K562 (cell line): ENCODE data around the gene MGP. TPM values are rescaled to one million over a fixed set of nuclear protein-coding genes. Genes with fewer than 3 reads are reported as not detected.

Experiments
- ATAC-seq: fragments of 200-7000 bp; cut with Tn5 transposase; 3 replicates; pipeline ENCODE4 v1.9.1; 2020; ENCODE audit warnings: moderate library complexity
- BruUV-seq: library from RNA; stranded (reverse); fragments of 400-500 nt; replicated peaks from 2 replicates; lab custom pipeline; 2021; lab: Mats Ljungman, UMichigan
- CTCF ChIA-PET: fragments of 300-600 bp; formaldehyde crosslinking; extraction: SDS; loops from one replicate; lab custom pipeline; 2021; ENCODE audit warnings: low intra/inter-chr PET ratio; lab: Yijun Ruan, JAX
- POLR2A ChIA-PET: fragments of 300-600, 350-650 bp; sonication (Branson Sonifier 250); formaldehyde crosslinking; extraction: SDS; loops from one replicate; lab custom pipeline; 2021; ENCODE audit warnings: antibody characterized with exemption, inconsistent platforms; lab: Yijun Ruan, JAX
- DNase-seq, 4 experiments: peaks; one replicate each; pipeline versions ENCODE4 v3.0.0 to v3.0.0-alpha.2; 2011 to 2018; ENCODE audit warnings: low spot score in 3 of 4, mixed read lengths in 3 of 4; ENCODE audit errors: extremely low read depth in 1 of 4
- FAIRE-seq: peaks from 2 replicates; lab custom pipeline; 2011; peaks lifted over from hg19 to GRCh38; lab: Jason Lieb, UNC
- H2AFZ ChIP-seq: 2 replicates; pipeline ENCODE4 v1.6.0; 2011; ENCODE audit warnings: low read depth, low read length, control low read depth, inconsistent platforms
- H3K27ac ChIP-seq: fragments of 200-600 bp; 3 replicates; pipeline ENCODE4 v1.8.0; 2011; ENCODE audit warnings: low read depth, mild to moderate bottlenecking, control low read depth, inconsistent platforms, low read length, moderate library complexity, mixed read lengths; ENCODE audit errors: extremely low read depth
- H3K27me3 ChIP-seq, 2 experiments: fragments of 300-600 bp in 1 of 2; 2 replicates in 1 of 2; 3 replicates in 1 of 2; pipeline versions ENCODE4 v1.6.0 to v1.8.0; 2011; ENCODE audit warnings: inconsistent platforms in 2 of 2, low read length in 2 of 2, mild to moderate bottlenecking in 1 of 2, mixed read lengths in 1 of 2, moderate library complexity in 1 of 2; ENCODE audit not compliant: control insufficient read depth in 2 of 2, insufficient read depth in 2 of 2
- H3K36me3 ChIP-seq: fragments of 300-600 bp; 3 replicates; pipeline ENCODE4 v1.8.0; 2011; ENCODE audit warnings: mild to moderate bottlenecking, low read length, inconsistent platforms; ENCODE audit not compliant: control insufficient read depth, insufficient read depth
- H3K4me1 ChIP-seq, 2 experiments: fragments of 200-600 bp in 1 of 2; replicated peaks in 1 of 2; 2 replicates in 1 of 2; 3 replicates in 1 of 2; pipeline versions ENCODE4 v1.5.1 to v1.8.0; 2011; ENCODE audit warnings: inconsistent platforms in 2 of 2, low read length in 2 of 2, mild to moderate bottlenecking in 1 of 2, mixed read lengths in 1 of 2, moderate library complexity in 1 of 2; ENCODE audit not compliant: control insufficient read depth in 2 of 2, insufficient read depth in 2 of 2
- H3K4me2 ChIP-seq: 2 replicates; pipeline ENCODE4 v1.6.1; 2011; ENCODE audit warnings: low read length, control low read depth, inconsistent platforms, mixed read lengths; ENCODE audit not compliant: insufficient read depth
- H3K4me3 ChIP-seq: fragments of 200-600 bp; sonication (generic), shearing (Covaris generic); 2 replicates; pipeline ENCODE4 v1.5.1; 2016; ENCODE audit warnings: control low read depth, inconsistent platforms
- H3K79me2 ChIP-seq: fragments of 200-600 bp; 3 replicates; pipeline ENCODE4 v1.8.0; 2011; ENCODE audit warnings: low read length, inconsistent platforms; ENCODE audit not compliant: control insufficient read depth, insufficient read depth
- H3K9ac ChIP-seq, 2 experiments: 2 replicates each; pipeline versions ENCODE4 v1.6.0 to v1.6.1; 2011; ENCODE audit warnings: low read depth in 2 of 2, low read length in 2 of 2, control low read depth in 1 of 2, inconsistent platforms in 1 of 2, mild to moderate bottlenecking in 1 of 2, mixed read lengths in 1 of 2; ENCODE audit not compliant: insufficient read depth in 1 of 2
- H3K9me1 ChIP-seq: one replicate; pipeline ENCODE4 v1.6.0; 2011; ENCODE audit warnings: inconsistent platforms, mild to moderate bottlenecking, low read length, moderate library complexity; ENCODE audit not compliant: control insufficient read depth, insufficient read depth
- H3K9me3 ChIP-seq: replicated peaks from 2 replicates; pipeline ENCODE4 v1.5.1; 2011; ENCODE audit warnings: low read depth, low read length, inconsistent platforms; ENCODE audit not compliant: control insufficient read depth, insufficient read depth
- H4K20me1 ChIP-seq: replicated peaks from 2 replicates; pipeline ENCODE4 v1.6.1; 2011; ENCODE audit warnings: low read length, inconsistent platforms, mixed read lengths; ENCODE audit not compliant: control insufficient read depth, insufficient read depth
- BDP1 ChIP-seq: IDR thresholded peaks from 3 replicates; pipeline ENCODE4 v1.6.1; 2011; ENCODE audit not compliant: insufficient read length, insufficient read depth
- CEBPB ChIP-seq: fragments of 450-650 bp; IDR thresholded peaks from 2 replicates; pipeline ENCODE4 v1.6.1; 2016; ENCODE audit warnings: missing genetic modification characterization, missing compliant biosample characterization
- ELF2 ChIP-seq: fragments of 250-450 bp; sonication (Bioruptor Pico); IDR thresholded peaks from 2 replicates; pipeline ENCODE4 v1.5.0; 2021; ENCODE audit warnings: mild to moderate bottlenecking
- HDAC6 ChIP-seq: IDR thresholded peaks from 2 replicates; pipeline ENCODE4 v1.6.1; 2012; ENCODE audit warnings: low read depth, mild to moderate bottlenecking, control low read depth, inconsistent platforms, low read length, moderate library complexity
- HNRNPH1 ChIP-seq: fragments of 200-400 bp; formaldehyde crosslinking; optimal IDR thresholded peaks from 2 replicates; pipeline ENCODE3; 2017; ENCODE audit warnings: low read depth, mild to moderate bottlenecking, low read length, moderate library complexity
- JUN ChIP-seq, 2 experiments: sonication (generic) in 1 of 2; formaldehyde crosslinking in 1 of 2; IDR thresholded peaks; 2 replicates each; pipeline versions ENCODE4 v1.6.1 to v1.8.0; 2012 to 2022; ENCODE audit warnings: borderline replicate concordance in 2 of 2, mild to moderate bottlenecking in 2 of 2, improper control_type of control experiment in 1 of 2, low read depth in 1 of 2, low read length in 1 of 2, missing genetic modification reagents in 1 of 2
- KLF13 ChIP-seq: fragments of 450-650 bp; IDR thresholded peaks from 2 replicates; pipeline ENCODE4 v1.6.1; 2016; ENCODE audit warnings: missing genetic modification characterization, low read depth, mild to moderate bottlenecking, missing compliant biosample characterization, moderate library complexity, borderline replicate concordance
- NCOA2 ChIP-seq, 2 experiments: fragments of 450-650 bp; IDR thresholded peaks; 2 replicates each; pipeline ENCODE4 v1.6.1; 2018; ENCODE audit warnings: mild to moderate bottlenecking in 2 of 2, moderate library complexity in 1 of 2; ENCODE audit not compliant: partially characterized antibody in 2 of 2
- NFATC3 ChIP-seq: fragments of 450-650 bp; IDR thresholded peaks from 2 replicates; pipeline ENCODE4 v1.6.1; 2017; ENCODE audit warnings: mild to moderate bottlenecking
- PYGO2 ChIP-seq: fragments of 450-650 bp; IDR thresholded peaks from 2 replicates; pipeline ENCODE4 v1.6.1; 2016; ENCODE audit warnings: mild to moderate bottlenecking, missing genetic modification characterization, moderate library complexity, missing compliant biosample characterization
- SMARCA4 ChIP-seq: fragments of 450-650 bp; IDR thresholded peaks from 2 replicates; pipeline ENCODE4 v1.6.1; 2016
- TGIF2 ChIP-seq: sonication (generic); formaldehyde crosslinking; IDR thresholded peaks from 2 replicates; pipeline ENCODE4 v1.8.1; 2022; ENCODE audit warnings: mild to moderate bottlenecking, missing genetic modification reagents, moderate library complexity
- THAP7 ChIP-seq: fragments of 250-450 bp; sonication (Bioruptor Pico); IDR thresholded peaks from 2 replicates; pipeline ENCODE4 v1.5.0; 2021
- ZMIZ1 ChIP-seq, 2 experiments: fragments of 150-350 bp in 1 of 2; IDR thresholded peaks; 2 replicates each; pipeline ENCODE4 v1.6.1; 2012 to 2016; ENCODE audit warnings: low read depth in 2 of 2, low read length in 2 of 2, mild to moderate bottlenecking in 1 of 2, moderate library complexity in 1 of 2
- ZNF12 ChIP-seq: sonication (generic); formaldehyde crosslinking; IDR thresholded peaks from 2 replicates; pipeline ENCODE4 v1.4.0; 2020; ENCODE audit warnings: mild to moderate bottlenecking, missing genetic modification reagents
- ZNF134 ChIP-seq: fragments of 250-450 bp; sonication (Bioruptor Pico); conservative IDR thresholded peaks from 2 replicates; pipeline ENCODE4 v1.4.0; 2020
- ZNF436 ChIP-seq: fragments of 250-450, 450-650 bp; sonication (Bioruptor Pico); formaldehyde crosslinking; IDR thresholded peaks from 2 replicates; pipeline ENCODE4 v1.7.0; 2020; ENCODE audit warnings: mild to moderate bottlenecking
- in situ Hi-C: fragments of 300-500 bp; cut with MboI; formaldehyde crosslinking; loops from 4 replicates; pipeline ENCODE4 v1.15.0; 2018; ENCODE audit warnings: inconsistent platforms, mixed read lengths
- intact Hi-C: fragments of 100-400 bp; cut with micrococcal nuclease; formaldehyde crosslinking; loops from 2 replicates; pipeline ENCODE4 v1.14.2; 2022
- polyA plus RNA-seq, 8 experiments: library from polyadenylated mRNA; depleted of rRNA in 4 of 8; stranded (reverse) in 5 of 8; unstranded in 3 of 8; fragments of >200 nt; fragmentation: Nextera tagmentation in 2 of 8; fragmentation: Illumina TruSeq in 1 of 8; extraction: Ambion mirVana in 2 of 8; extraction: Trizol in 1 of 8; gene quantifications; 2 replicates each; pipeline versions ENCODE4 v1.2.1 to v1.2.3, GENCODE V29; 2011 to 2014; ENCODE audit warnings: inconsistent platforms in 1 of 8, missing spikeins in 1 of 8
- total RNA-seq, 7 experiments: library from RNA; depleted of rRNA in 6 of 7; stranded (reverse); fragments of >200 nt in 6 of 7; fragmentation: Illumina TruSeq in 2 of 7; extraction: Trizol in 2 of 7; gene quantifications; 2 replicates each; pipeline versions ENCODE4 v1.2.1 to v1.2.3, GENCODE V29; 2011 to 2021; ENCODE audit warnings: low replicate concordance in 1 of 7
- TF ChIP-seq, protein P1 (sequence below): sonication (generic); formaldehyde crosslinking; IDR thresholded peaks from 2 replicates; pipeline ENCODE4 v1.8.0; 2022; ENCODE audit warnings: mild to moderate bottlenecking, missing genetic modification reagents

MGP gene
- total and polyA plus RNA-seq, 9 of the 15 experiments (the other 6 are each of a cell fraction or from before 2014, with no cell fraction given): 1.2 TPM; not detected in 8

GRCh38 chr12:14919455-14919854, 33.8 kb upstream of the MGP start:
- no peak for ATAC-seq

More at GRCh38 chr12:14919455-14919854, 33.8 kb upstream of the MGP start:
- Histone ChIP-seq H3K9me1 (no peaks in the 10 kb centered on the region), H3K9me3 (no peaks in the 10 kb centered on the region), H3K36me3 (no peaks in the 10 kb centered on the region), H2AFZ (no peak overlapping the region), H3K4me2 (no peak overlapping the region), H3K27ac (no peak overlapping the region), H3K79me2 (no peaks in the 10 kb centered on the region), H3K4me1 (no peaks in the 10 kb centered on the region; a peak in 1 of 5 replicates), H4K20me1 (no peaks in the 10 kb centered on the region), H3K4me3 (no peak overlapping the region), H3K27me3 (no peaks in the 10 kb centered on the region), H3K9ac (no peak overlapping the region)
- DNase-seq: no peak
- ChIA-PET POLR2A (no interaction called here), CTCF (no interaction called here)
- no peak for FAIRE-seq
- TF ChIP-seq JUN (IDR thresholded peaks at IDR 0.05; ENCODE audit: borderline replicate concordance, low read depth, low read length) (no peak), JUN (CRISPR knock-in tag; IDR thresholded peaks at IDR 0.05; ENCODE audit: borderline replicate concordance) (no peak), THAP7 (CRISPR knock-in tag) (no peak), NCOA2 (IDR thresholded peaks at IDR 0.05; ENCODE audit: partially characterized antibody in 2 of 2) (no peak), PYGO2 (no peak), ELF2 (CRISPR knock-in tag) (no peak), HNRNPH1 (no peak), NFATC3 (no peak), KLF13 (tag) (no peak), ZNF436 (no peak), HDAC6 (no peak), SMARCA4 (no peak), BDP1 (no peak), CEBPB (tag) (no peak), TGIF2 (CRISPR knock-in tag) (no peak), ZMIZ1 (IDR thresholded peaks at IDR 0.05; ENCODE audit: low read depth in 2 of 2, low read length in 2 of 2) (no peak), ZNF134 (CRISPR knock-in tag) (no peak), ZNF12 (CRISPR knock-in tag) (no peak)
- TF ChIP-seq, protein P1, sequence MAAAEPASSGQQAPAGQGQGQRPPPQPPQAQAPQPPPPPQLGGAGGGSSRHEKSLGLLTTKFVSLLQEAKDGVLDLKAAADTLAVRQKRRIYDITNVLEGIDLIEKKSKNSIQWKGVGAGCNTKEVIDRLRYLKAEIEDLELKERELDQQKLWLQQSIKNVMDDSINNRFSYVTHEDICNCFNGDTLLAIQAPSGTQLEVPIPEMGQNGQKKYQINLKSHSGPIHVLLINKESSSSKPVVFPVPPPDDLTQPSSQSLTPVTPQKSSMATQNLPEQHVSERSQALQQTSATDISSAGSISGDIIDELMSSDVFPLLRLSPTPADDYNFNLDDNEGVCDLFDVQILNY (CRISPR knock-in tag): no peak
- intact Hi-C loops (no loop called here), in situ Hi-C loops (no loop called here)
- no TSS peak for BruUV-seq
